COR-L47 (cell line): ENCODE results near the gene CCDC97.
"Not testable (repeated sequence)": the region's sequence is repeated elsewhere in the genome, so short reads cannot be mapped to it uniquely, and the experiment has no call there.

Experiments
- DNase-seq: peaks from one replicate; lab custom pipeline; 2025; lab: John Stamatoyannopoulos, UW

CCDC97 gene

DNA sequence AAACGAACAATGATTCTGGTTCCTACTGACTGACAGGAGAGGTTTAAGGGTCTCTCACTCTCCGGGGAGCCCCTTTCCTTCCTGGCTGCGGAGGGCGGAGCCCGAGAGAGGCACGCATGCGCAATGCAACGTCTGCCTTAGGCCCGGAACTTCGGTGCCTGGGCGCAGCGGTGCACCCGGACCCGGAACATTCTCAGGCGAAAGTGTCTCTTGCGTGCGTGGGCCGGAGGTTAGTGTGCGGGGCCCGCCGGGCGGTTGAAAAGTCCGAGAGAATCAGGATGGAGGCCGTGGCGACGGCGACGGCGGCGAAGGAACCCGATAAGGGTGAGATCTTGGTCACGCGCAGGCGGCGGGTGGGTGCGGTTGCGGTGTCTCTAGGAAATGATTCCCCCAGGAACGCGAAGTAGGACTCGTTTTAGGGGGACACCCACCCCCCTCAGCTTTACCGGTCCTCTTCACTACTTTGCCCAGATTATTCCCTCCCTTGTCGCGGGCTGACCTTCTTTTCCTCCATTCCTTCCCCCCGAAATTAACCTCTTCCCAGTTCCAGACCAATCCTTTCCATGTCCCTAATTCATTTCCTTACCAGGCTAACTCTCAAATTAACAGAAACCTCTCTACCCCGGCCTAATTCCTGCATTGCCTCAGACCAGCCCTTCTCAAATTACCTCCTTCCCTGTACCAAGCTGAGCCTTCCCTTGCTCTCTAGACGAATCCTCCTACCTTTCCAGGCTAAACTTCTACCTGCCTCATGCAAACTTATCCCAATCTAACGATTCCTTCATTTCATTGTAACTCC lies at the start of gene CCDC97:
TSS of gene CCDC97 (plus strand) at position 140 of the 799 bp plus-strand sequence. CDS start at position 279, 139 bp downstream.
- peak; percentile 87 for DNase-seq

DNA sequence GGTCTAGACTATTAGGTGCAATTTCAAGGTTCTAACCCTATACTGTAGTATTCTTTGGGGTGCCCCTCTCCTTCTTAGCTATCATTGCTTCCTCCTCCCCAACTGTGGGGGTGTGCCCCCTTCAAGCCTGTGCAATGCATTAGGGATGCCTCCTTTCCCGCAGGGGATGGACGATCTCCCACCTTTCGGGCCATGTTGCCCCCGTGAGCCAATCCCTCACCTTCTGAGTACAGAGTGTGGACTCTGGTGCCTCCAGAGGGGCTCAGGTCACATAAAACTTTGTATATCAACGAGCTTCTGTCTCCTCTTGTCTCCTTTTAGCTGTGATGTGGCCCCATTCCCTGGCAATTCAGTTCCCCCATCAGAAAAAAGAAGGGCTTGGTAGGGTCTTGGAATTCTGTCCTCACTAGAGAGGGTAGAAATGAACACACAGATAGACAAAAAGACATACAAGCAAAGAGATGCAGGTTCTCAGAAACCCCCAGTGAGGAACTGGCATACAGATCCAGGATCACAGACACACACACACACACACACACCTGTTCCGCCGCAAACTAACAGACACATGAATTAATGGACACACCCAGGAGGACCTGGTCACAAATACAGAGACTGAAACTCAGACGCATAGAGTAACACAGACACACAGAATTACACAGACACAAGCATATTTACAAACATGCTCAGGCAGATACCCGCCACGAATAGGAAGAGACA lies 48.3 kb upstream of the CCDC97 start:
- no peak for DNase-seq

DNA sequence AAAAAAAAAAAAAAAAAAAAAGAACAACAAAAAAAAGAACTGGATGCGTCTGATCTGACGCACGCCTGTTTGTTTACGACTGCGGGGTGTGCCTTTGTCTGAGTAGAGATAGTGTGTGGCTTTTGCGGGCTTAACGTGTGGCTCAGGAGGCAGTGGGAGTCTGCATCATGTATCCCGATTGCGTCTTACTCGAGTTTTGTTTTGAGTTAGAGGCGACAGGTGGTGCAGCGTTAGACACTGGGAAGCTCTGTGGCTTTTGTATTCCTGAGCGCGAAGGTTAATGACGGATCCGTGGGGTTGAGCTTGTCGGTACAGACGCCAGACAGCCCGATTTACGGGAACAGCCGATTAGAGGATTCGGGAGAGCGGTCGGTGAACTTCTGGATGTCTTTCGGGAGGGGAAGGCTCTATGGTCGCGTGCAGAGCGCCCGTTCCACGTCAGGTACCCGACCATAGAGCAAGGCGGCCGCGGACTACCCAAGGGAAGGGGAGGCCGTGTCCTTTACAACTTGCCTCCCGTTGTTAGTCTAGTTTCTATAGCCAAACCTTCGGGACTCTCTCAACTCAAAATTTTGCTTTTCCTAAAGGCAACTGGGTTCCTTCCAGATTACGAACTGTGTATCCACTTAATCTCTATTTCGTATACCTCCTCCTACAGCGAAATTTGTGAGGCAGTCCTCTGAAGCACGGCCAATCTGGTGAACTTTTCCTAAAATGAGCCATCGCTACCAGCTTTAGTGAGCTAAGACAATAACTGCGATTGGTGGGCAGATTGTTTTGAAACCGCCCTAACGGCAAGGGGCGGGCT lies 46.7 kb upstream of the CCDC97 start:
- DNase-seq = peak; percentile 75

DNA sequence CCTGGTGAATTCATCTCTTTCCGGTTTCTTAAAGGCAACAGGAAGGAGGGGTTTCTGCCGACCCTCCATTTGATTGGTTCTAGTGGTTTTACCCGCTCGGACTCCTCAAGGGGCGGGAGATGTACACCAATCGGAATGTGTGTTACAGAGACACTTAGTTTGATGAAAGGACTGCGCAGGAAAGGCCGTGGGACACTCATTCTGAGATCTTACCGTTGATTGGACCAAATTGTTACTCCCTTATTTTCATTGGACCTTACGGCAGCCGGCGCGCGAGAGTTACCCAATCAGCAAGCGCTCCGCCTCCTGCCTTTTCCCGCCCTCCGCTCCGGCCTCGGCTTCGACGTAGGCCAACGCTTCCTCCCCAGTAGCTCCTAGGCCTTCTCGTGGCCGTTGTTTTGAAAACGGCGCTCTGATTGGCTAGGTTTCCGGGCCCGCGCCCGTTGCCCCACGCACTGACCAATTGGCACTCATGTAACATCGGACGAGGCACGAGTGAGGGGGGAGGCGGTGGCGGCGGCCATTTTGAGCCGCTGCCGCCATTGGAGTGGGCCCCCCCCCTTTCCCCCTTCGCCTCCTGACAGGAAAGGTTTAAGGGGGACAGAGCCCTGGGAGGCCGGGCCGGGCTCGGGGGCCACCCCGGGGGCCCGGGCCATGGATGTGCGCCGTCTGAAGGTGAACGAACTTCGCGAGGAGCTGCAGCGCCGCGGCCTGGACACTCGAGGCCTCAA lies 46.0 kb upstream of the CCDC97 start, which contains the start of gene HNRNPUL1:
TSS of gene HNRNPUL1 (plus strand) at position 523 of the 731 bp plus-strand sequence. CDS start at position 655, 132 bp downstream.
- peak; percentile 99 for DNase-seq

DNA sequence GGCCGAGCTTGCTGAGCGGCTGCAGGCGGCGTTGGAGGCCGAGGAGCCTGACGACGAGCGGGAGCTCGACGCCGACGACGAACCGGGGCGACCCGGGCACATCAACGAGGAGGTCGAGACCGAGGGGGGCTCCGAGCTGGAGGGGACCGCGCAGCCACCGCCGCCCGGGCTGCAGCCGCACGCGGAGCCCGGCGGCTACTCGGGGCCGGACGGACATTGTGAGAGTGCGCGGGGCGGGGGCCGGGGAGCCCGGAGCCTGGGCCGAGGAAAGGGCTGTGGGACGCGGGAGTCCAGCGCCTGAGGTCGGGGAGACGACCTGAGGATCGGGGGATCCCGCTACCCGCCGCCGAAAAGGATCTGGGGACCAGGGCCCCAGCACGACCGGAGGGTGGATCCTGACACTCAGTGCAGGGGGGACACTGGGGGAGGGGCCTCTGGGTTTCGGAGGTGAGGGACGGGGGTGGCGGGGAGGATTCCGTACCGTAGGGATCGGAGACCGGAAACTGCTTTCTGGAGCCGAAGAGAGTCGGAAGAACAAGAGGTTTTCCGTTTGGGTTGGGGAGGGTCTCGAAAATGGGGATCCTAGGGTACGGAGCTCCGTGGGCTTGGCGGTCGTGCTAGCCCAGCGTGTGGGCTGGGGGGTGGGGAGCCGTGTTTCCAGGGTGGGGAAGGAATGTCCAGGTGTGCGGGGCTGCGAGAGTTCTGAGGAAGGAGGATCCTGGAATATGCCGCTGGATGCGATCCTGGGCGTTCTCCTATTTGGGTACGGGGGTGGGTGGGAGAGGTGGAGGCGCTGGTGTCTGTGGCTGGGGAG lies 45.2 kb upstream of the CCDC97 start:
- peak; percentile 58 for DNase-seq

DNA sequence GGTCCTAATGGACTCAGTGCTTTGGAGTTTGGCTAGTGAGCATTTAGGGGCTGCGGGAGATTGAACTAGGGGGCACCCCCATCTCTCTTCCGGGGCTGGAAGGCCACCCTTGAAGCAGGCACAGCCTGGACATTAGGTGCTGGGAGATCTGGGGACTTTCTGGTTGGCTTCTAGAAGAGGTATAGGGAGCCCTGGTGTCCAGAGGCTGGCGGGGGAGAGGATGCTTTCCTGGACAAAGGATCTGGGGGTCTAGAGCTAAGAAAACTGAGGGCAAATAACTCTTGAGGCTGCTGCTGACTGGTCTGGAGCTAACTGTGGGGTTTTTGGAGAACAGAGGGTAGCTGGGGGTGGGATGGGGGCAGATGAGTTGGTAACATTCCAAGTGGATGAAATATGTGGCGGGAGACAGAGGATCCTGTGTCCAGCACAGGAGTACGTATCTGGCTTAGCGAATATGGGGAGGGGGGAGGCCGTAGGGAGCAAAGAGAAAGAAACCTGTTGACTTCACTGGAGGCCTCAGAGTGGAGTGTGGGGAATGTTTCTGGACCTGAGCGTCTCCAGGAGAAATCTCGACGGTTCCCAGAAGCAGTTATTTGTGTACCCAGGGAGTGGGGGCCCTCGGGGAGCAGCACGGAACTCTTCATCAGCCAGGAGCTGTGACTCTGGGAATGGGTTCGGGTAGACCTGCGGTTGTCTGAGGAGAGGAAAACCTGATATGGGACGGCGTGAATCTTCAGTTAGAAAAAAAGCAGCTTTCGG lies 44.4 kb upstream of the CCDC97 start:
- DNase-seq = peak; percentile 3

DNA sequence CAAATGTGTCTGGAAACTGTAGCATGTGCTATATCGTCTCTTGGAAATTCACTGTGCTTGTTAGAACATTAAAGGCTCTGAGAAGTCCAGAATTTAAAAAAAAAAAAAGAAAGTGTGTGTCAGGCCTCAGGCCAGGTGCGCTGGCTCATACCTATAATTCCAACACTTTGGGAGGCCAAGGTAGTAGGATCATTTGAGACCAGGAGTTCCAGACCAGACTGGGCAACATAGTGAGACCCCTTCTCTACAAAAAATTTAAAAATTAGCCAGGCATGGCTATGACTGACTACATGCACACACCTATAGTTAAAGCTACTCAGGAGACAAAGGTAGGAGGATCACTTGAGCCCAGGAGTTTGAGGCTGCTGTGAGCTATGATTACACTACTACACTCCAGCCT lies 40.9 kb upstream of the CCDC97 start:
- DNase-seq = no peak

DNA sequence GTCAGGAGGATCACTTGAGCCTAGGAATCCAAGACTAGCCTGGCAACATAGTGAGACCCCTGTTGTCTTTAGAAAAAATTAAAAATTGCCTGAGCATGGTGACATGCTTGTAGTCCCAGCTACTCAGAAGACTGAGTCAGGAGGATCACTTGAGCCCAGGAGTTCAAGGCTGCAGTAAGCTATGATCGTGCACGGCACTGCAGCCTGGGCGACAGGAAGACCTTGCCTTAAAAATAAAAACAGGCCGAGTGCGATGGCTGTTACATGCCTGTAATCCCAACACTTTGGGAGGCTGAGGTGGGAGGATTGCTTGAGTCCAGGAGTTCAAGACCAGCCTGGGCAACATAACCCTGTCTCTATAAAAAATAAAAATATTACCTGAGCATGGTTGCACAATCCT lies 40.4 kb upstream of the CCDC97 start:
- DNase-seq = no peak

DNA sequence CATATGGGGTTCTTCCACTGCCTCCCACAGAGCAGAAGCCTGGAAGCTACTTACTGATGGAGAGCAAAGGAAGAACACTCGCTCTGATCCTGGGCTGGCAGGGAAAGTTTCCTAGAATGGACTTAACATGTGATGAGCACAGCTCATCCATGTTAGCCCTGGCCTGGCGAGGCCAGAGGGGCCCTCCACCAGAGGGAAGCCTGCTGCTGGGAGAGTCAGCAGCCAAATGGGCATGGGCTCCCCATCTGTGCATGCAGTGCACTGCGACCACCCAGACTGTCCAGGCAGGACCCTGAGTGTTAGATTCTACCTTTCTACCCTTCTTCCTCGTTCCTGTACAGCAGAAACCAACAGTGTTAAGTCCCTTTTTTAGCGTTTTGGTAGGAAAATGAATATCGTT lies 36.9 kb upstream of the CCDC97 start:
- no peak for DNase-seq

DNA sequence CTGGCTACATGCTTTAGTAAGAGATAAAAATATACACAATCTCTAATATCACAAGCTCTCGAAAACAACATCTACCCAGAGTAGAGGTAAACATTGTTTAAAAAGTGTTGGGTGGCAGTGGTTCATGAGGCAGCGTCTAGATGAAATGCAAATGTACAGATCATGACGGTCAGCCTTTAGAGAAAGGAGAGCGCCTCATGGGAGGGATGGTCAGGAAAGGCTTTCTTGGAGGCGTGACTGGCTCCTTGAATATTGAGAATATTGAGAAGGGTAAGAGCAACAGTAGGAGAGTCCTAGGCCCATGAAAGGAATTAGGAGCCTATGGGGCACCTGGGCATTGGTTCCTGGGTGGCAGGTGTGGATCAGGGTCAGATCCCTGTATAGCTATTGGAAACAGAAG lies 35.2 kb upstream of the CCDC97 start:
- DNase-seq = no peak

DNA sequence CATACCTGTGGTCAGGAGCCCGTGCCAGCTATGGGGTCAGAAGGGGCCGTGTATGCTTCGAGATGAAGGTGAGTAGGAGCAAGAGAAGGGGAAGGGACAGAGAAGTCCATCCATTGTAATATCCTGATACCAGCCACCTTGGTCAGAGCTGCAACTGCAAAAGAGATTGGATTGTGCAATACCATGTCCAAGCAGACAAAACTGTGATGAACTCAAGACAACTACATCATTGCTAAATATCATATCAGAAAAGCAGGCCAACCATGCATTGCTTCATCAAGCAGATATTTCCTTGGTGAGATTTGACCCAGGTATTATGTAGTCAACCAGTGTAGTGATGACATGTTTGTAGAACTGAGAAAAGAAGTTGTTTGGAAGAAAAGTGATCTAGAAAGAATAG lies 33.7 kb upstream of the CCDC97 start:
- no peak for DNase-seq

DNA sequence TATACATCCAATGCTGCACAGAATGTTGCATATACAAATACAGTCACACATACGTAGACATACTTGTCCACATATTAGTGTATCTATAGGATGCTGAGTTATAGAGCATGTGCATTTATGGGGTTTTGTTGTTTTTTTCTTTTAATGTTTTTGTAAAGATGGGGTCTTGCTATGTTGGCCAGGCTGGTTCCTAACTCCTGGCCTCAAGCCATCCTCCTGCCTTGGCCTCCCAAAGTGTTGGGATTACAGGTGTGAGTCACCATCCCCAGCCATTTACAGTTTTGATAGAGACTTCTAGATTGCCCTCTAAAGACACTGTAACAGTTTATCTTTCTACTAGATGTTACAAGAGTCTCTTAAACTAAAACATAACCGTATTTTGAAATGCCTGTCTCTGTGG lies 31.5 kb upstream of the CCDC97 start:
- DNase-seq = no peak

DNA sequence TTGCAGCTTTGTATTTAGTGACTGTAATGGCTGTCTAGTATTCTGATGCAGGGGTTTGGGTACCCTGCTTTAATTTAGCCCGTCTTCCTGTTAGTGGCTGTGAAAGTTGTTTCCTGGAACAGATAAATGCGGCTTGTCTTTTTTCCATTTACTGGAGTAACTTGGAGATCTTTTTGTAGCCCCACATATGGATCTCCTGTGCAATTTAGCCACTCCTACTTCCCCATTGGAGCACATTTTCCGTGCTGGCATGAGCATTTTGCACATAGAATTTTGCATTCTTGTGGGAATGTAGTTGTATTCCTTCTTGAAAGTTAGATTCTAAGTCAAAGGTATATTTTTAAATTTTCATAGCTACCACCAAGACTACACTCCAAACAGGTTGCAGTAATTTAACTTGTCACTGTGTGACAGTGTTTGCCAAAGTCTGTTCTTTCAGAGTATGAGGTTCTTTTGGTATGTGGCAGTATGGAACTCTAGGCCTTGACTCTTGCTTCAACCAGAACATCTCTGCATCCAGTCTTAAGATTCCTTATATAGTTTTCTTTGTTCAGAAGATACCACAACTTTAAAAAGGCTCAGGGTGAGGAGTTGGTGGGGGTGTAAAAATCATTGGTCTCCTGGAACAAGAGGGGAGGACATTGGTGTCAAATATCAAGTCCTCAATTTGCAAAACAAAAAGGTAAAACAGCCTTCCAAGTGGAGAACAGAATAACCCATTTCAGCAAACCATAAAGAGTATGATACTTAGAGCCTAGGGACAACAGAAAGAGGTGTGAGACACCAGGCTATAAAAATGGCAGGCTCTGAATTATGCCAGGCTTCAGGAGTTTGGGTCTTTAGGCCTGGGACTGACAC lies 21.1 kb upstream of the CCDC97 start:
- DNase-seq = no peak

DNA sequence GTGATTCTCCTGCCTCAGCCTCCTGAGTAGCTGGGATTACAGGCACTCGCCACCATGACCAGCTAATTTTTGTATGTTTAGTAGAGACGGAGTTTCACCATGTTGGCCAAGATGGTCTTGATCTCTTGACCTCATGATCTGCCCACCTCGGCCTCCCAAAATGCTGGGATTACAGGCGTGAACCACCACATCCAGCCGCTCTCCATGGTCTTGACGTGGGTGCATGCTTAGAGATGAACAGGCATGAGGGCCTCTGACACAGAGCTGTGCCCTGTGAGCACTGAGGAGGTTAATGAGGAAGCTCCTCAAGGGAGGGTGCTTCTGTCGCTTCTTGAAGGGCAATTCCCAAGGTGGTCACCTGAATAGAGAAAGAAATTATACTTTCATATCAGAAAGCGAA lies 20.2 kb upstream of the CCDC97 start:
- not testable (repeated sequence) for DNase-seq

DNA sequence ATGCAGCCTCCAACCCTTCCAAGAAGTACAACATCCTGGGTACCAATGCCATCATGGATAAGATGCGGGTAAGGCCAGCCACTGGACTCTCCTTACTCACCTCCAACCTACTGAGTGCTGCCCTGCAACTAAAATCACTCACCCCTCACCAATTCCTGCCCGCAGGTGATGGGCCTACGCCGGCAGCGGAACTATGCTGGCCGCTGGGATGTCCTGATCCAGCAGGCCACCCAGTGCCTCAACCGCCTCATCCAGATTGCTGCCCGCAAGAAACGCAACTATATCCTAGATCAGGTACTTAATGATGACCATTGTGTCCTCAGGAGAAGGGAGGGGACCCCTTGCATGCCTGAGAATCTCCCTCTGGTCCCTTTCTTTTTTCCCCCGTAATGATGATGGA lies 15.6 kb upstream of the CCDC97 start:
- DNase-seq = no peak

DNA sequence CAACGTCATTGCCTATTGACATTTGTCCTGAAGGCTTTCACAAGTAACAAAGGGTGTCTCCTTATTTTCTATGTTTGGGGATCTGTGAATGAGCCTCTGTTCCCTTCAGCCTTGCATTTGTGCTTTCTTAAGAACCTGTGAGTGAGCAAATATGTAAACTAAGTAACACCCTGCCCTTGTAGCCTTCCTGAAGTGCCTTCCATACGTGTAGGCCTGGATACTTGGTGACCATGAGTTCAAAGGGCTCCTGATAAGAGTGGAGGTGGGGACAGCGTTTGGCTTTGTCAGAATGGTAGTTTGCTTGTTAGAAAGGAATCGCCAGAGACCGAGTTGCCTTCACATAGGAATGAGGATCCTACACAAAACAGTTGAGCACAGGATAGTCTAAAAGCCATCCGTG lies 14.5 kb upstream of the CCDC97 start:
- DNase-seq = no peak

DNA sequence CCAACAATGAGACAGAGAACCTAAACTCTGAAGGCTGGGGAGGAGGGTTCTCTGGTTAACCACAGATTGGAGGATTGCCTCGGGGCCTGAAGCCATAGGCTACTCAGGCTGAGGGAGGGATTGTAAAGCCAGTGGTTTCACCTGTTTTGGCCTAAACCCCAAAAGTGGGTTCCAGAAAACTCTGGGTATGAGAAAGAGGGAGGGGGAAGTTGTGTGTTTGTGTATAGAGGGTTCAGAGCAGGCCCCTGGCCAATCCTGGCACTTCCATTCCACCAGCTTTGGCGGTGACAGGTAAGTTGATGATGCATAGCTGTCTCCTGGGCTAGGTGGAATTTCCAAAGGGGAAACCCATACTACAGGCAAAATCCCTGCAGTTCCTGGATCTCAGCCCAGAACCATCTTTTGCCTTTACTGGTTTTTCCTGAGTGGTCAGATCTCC lies 13.5 kb upstream of the CCDC97 start:
- DNase-seq = no peak

DNA sequence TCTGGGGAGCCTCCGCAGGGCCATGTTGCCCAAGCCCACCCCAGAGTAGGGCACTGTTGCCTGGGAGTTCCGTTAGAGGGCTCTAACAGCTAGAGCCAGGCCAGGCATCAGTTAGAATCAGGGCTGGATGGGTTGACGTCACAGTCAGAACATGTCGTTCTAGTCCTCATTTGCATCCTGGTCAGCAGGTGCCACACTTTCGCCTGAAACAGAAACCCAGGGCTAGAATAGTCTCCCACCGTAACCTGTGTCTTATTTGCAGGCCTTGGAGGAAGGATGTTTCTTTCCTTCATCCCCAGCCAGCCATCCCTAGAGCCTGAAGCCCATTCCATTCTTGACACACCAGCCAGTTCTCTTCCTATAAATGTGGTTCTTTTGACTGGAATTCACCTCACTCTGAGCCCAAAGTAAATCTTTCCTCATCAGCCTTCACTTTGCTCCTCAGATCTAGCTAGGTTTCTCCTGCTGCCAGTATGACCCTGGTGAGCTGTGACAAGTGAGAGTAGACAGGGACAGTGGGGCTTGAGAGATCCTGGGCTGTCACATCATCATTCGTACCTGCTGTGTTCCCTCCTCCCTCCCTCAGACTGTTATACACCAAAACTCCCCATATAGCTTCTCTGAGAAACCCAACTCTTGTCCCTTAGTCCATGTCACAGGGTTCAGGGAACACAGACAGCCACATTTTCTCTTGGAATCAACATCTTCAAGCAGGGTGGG lies 12.2 kb upstream of the CCDC97 start:
- no peak for DNase-seq
